HG02571 (cell line): Measurements from ENCODE around the gene SOHLH1.

Source experiments
- ATAC-seq: cut with Tn5 transposase; IDR thresholded peaks from one replicate; pipeline ENCODE4 v1.9.1; 2021; ENCODE audit warnings: mild to moderate bottlenecking, moderate library complexity; ENCODE audit not compliant: unreplicated experiment

Gene SOHLH1

GRCh38 chr9:135731454-135731853 is 32.2 kb upstream of the SOHLH1 start:
- ATAC-seq = no peak

GRCh38 chr9:135729480-135729879 is 30.2 kb upstream of the SOHLH1 start:
- ATAC-seq = no peak

- no peak for ATAC-seq
These were observed 29.3 kb upstream of the SOHLH1 start for GRCh38 chr9:135728436-135729110.

- no peak for ATAC-seq
These were observed 28.1 kb upstream of the SOHLH1 start for GRCh38 chr9:135727257-135727875.

- no peak for ATAC-seq
These were observed 27.0 kb upstream of the SOHLH1 start for GRCh38 chr9:135726138-135726853.

- no peak for ATAC-seq
These were observed 25.0 kb upstream of the SOHLH1 start for GRCh38 chr9:135724186-135724787.

GRCh38 chr9:135722365-135722764 is 23.1 kb upstream of the SOHLH1 start:
- ATAC-seq = no peak

- ATAC-seq = no peak
These were observed 20.2 kb upstream of the SOHLH1 start for GRCh38 chr9:135719472-135719871.

GRCh38 chr9:135718616-135719015 is 19.3 kb upstream of the SOHLH1 start:
- no peak for ATAC-seq

GRCh38 chr9:135717410-135717809 is 18.1 kb upstream of the SOHLH1 start:
- no peak for ATAC-seq

- ATAC-seq = no peak
These were observed 16.8 kb upstream of the SOHLH1 start for GRCh38 chr9:135716045-135716444.

GRCh38 chr9:135715056-135715595 is 15.8 kb upstream of the SOHLH1 start:
- ATAC-seq = no peak

- ATAC-seq = no peak
These were observed 15.2 kb upstream of the SOHLH1 start for GRCh38 chr9:135714242-135715055.

- no peak for ATAC-seq
These were observed 13.5 kb upstream of the SOHLH1 start for GRCh38 chr9:135712613-135713295.

- no peak for ATAC-seq
These were observed 12.6 kb upstream of the SOHLH1 start for GRCh38 chr9:135711881-135712280.

- ATAC-seq = no peak
These were observed 12.1 kb upstream of the SOHLH1 start for GRCh38 chr9:135711391-135711790.

GRCh38 chr9:135708164-135708563 is 8.9 kb upstream of the SOHLH1 start:
- ATAC-seq = no peak

- no peak for ATAC-seq
These were observed 8.2 kb upstream of the SOHLH1 start for GRCh38 chr9:135707252-135708138.

GRCh38 chr9:135706288-135706687 is 7.0 kb upstream of the SOHLH1 start:
- no peak for ATAC-seq
